ENCODE results near the gene TECPR1.

GRCh38 chr7:98222533-98223195 is 29.4 kb downstream of the TECPR1 start:
- no peak for TF ChIP-seq MAZ (IDR thresholded peaks at IDR 0.05; ENCODE audit: borderline replicate concordance, low read depth, low read length)
- TF ChIP-seq MAX (IDR thresholded peaks at IDR 0.05) = no peak
- no peak for TF ChIP-seq CTCF (IDR thresholded peaks at IDR 0.05)
- TF ChIP-seq EHMT2 (IDR thresholded peaks at IDR 0.05; ENCODE audit: low read depth) = no peak
- TF ChIP-seq, protein P1, sequence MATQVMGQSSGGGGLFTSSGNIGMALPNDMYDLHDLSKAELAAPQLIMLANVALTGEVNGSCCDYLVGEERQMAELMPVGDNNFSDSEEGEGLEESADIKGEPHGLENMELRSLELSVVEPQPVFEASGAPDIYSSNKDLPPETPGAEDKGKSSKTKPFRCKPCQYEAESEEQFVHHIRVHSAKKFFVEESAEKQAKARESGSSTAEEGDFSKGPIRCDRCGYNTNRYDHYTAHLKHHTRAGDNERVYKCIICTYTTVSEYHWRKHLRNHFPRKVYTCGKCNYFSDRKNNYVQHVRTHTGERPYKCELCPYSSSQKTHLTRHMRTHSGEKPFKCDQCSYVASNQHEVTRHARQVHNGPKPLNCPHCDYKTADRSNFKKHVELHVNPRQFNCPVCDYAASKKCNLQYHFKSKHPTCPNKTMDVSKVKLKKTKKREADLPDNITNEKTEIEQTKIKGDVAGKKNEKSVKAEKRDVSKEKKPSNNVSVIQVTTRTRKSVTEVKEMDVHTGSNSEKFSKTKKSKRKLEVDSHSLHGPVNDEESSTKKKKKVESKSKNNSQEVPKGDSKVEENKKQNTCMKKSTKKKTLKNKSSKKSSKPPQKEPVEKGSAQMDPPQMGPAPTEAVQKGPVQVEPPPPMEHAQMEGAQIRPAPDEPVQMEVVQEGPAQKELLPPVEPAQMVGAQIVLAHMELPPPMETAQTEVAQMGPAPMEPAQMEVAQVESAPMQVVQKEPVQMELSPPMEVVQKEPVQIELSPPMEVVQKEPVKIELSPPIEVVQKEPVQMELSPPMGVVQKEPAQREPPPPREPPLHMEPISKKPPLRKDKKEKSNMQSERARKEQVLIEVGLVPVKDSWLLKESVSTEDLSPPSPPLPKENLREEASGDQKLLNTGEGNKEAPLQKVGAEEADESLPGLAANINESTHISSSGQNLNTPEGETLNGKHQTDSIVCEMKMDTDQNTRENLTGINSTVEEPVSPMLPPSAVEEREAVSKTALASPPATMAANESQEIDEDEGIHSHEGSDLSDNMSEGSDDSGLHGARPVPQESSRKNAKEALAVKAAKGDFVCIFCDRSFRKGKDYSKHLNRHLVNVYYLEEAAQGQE (IDR thresholded peaks at IDR 0.05) = no peak
- TF ChIP-seq POLR2A (IDR thresholded peaks at IDR 0.05; ENCODE audit: low read length) = no peak
- no peak for TF ChIP-seq RFX5 (IDR thresholded peaks at IDR 0.05)
- no peak for TF ChIP-seq MYC (IDR thresholded peaks at IDR 0.05; ENCODE audit: borderline replicate concordance, low read length)
- no peak for TF ChIP-seq SREBF2 (IDR thresholded peaks at IDR 0.05)
- no peak for TF ChIP-seq EP300 (IDR thresholded peaks at IDR 0.05)
- TF ChIP-seq NFE2L2 (conservative IDR thresholded peaks at IDR 0.05; ENCODE audit: low read length) = no peak
